Karpas-422 (cell line): ENCODE results near the gene IPPK. TPM values are rescaled to one million over a fixed set of nuclear protein-coding genes. Genes with fewer than 3 reads are reported as not detected.
A peak's percentile ranks its signal among the peaks of the same experiment; 100 is the strongest.

Experiments used
- DNase-seq: peaks from one replicate; pipeline ENCODE4 v3.0.0-alpha.2; 2015
- H2AFZ ChIP-seq: fragments of 200-600 bp; sonication (generic); 2 replicates; pipeline ENCODE4 v1.6.1; 2014; ENCODE audit warnings: antibody characterized with exemption, low read length, mixed read lengths
- H3K27ac ChIP-seq: fragments of 200-600 bp; sonication (generic); 2 replicates; pipeline ENCODE4 v1.5.1; 2014; ENCODE audit warnings: mild to moderate bottlenecking, low read length, moderate library complexity
- H3K27me3 ChIP-seq: fragments of 200-600 bp; sonication (generic); 2 replicates; pipeline ENCODE4 v1.6.1; 2014; ENCODE audit warnings: low read length, mixed read lengths
- H3K36me3 ChIP-seq: fragments of 200-600 bp; sonication (generic); 2 replicates; pipeline ENCODE4 v1.6.1; 2014; ENCODE audit warnings: low read length, mixed read lengths; ENCODE audit not compliant: insufficient read depth
- H3K4me1 ChIP-seq: fragments of 200-600 bp; sonication (generic); 2 replicates; pipeline ENCODE4 v1.6.1; 2014; ENCODE audit warnings: mild to moderate bottlenecking, low read length, mixed read lengths
- H3K4me2 ChIP-seq: fragments of 200-600 bp; sonication (generic); 2 replicates; pipeline ENCODE4 v1.6.1; 2014; ENCODE audit warnings: low read length, low read depth, mild to moderate bottlenecking; ENCODE audit not compliant: poor library complexity, severe bottlenecking
- H3K4me3 ChIP-seq: fragments of 200-600 bp; sonication (generic); 2 replicates; pipeline ENCODE4 v1.5.1; 2014; ENCODE audit warnings: mild to moderate bottlenecking, antibody characterized with exemption, low read length, mixed read lengths
- H3K79me2 ChIP-seq: fragments of 200-600 bp; sonication (generic); 2 replicates; pipeline ENCODE4 v1.6.1; 2014; ENCODE audit warnings: mild to moderate bottlenecking, low read length, mixed read lengths
- H3K9ac ChIP-seq: fragments of 200-600 bp; sonication (generic); 2 replicates; pipeline ENCODE4 v1.6.0; 2014; ENCODE audit warnings: low read length
- H3K9me2 ChIP-seq: fragments of 200-600 bp; sonication (generic), shearing (Covaris generic); replicated peaks from 2 replicates; pipeline ENCODE4 v1.6.0; 2014; ENCODE audit warnings: mild to moderate bottlenecking, low read length, moderate library complexity; ENCODE audit not compliant: insufficient read depth
- H3K9me3 ChIP-seq: fragments of 300-700, 200-600 bp; sonication (generic); 2 replicates; pipeline ENCODE4 v1.6.1; 2014; ENCODE audit warnings: low read length, mixed read lengths
- H4K20me1 ChIP-seq: fragments of 200-600 bp; sonication (generic); 2 replicates; pipeline ENCODE4 v1.6.1; 2014; ENCODE audit warnings: mild to moderate bottlenecking, antibody characterized with exemption, low read length, low read depth; ENCODE audit not compliant: insufficient read depth
- total RNA-seq: library from RNA; depleted of rRNA; stranded (reverse); fragments of >200 nt; shearing (Covaris generic); gene quantifications from 2 replicates; pipeline ENCODE4 v1.2.3, GENCODE V29; 2014; ENCODE audit warnings: low replicate concordance; rRNA removed

IPPK gene
- total RNA-seq: 10.5 and 18.3 TPM in 2 replicates

GRCh38 chr9:92669890-92670708, at the start of gene IPPK:
Gene IPPK, minus strand, starts transcription at chr9:92670131. Its CDS starts 143 bp downstream, at chr9:92669988.
- peaks cover 62% of the 10 kb centered on the region for H3K79me2 ChIP-seq
- no peaks in the 10 kb centered on the region for H3K9me2 ChIP-seq
- H4K20me1 ChIP-seq: no peaks in the 10 kb centered on the region
- peak within 1 kb of the TSS; percentile 63 for H3K27ac ChIP-seq
- H3K9me3 ChIP-seq: no peaks in the 10 kb centered on the region
- H3K36me3 ChIP-seq: 0 out of 2 replicates have a peak, but pooled peaks cover 5% of the 10 kb centered on the region
- peak; percentile 99 for DNase-seq
- H3K27me3 ChIP-seq: no peaks in the 10 kb centered on the region
- H3K9ac ChIP-seq: peak within 1 kb of the TSS; percentile 92
- H3K4me2 ChIP-seq: peak within 1 kb of the TSS; percentile 86
- peak within 1 kb of the TSS; percentile 92 for H3K4me3 ChIP-seq
- H2AFZ ChIP-seq: no peak within 1 kb of the TSS; the same call in 1 of the 2 replicates
- peaks cover 22% of the 10 kb centered on the region for H3K4me1 ChIP-seq

DNA sequence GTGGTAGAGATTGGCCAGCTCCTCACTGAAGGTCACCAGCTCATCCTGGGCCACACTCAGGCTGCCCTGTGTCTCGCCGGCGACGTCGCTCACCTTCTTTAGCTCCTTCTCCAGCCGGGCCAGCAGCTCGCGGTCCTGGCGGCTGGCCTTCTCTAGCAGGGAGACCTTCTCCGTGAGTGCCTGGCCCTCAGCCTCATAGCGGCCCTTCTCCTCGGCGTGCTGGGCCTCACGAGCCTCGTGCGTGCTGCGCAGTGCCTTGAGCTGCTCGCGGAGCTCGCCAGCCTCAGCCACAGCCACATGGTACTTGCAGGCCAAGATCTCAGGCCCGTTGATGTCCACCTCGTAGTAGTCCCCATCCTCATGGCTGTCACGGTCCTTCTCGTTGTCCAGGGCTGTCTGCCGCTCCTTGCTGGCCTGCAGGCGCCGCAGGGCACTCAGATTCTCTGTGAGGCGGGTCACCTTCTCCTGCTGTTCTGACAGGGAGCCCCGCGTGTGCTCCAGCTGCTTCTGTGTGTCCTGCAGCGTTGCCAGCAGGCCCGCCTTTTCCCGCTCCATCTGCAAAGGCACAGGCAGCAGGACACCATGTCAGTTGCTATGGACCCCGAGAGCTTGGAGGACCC, 49.2 kb upstream of the IPPK start:
- Histone ChIP-seq H3K27me3 (no peaks in the 10 kb centered on the region), H3K36me3 (peaks cover 32% of the 10 kb centered on the region), H3K4me2 (no peak overlapping the region), H3K79me2 (peaks cover 39% of the 10 kb centered on the region), H3K4me1 (peaks cover 65% of the 10 kb centered on the region), H3K9me3 (no peaks in the 10 kb centered on the region), H4K20me1 (no peaks in the 10 kb centered on the region), H3K4me3 (no peak overlapping the region), H2AFZ (no peak overlapping the region), H3K9me2 (no peaks in the 10 kb centered on the region), H3K9ac (no peak overlapping the region), H3K27ac (no peak overlapping the region)
- no peak for DNase-seq

DNA sequence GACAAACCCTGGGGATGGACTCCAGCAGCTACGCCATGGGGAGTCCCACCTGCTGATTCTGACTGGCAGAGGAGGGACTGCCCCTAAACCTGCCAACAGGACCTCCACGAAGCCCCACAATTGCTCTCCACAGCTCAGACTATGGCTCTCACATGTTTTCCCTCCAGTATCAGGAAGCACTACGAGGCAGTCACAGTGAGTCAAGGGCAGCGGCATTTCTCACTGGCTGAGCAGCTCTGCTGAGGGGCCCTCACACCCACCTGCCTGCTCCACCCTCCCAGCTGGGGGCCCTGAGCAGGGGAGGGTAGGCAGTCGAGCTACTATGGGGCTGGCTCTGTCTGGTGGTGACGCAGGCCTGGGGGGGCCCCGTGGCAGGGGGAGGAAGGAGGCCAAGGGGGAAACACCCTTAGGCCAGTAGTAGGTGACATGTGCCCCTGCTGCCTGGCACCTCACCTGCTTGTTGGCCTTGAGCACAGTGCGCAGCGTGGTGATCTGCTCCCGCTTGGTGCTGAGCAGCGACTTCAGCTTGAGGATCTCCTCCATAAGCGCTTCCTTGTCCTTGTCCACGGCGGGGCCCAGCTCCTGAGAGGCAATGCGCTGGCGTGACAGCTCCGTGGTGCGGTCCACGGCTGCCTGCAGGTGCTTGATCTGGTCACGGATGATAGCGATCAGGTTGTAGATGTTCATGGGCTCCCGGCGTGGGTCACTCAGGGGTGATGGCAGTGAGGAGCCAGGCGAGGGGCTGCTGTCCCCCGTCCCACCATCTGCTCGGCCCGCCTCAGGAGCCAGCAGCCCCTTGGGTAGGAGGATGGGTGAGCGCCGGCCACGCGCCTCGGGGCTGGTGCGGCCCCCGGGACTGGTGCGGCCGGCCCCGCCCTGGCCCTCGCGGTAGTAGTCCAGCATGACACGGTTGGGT, 48.4 kb upstream of the IPPK start:
- no peaks in the 10 kb centered on the region for H4K20me1 ChIP-seq
- H3K4me2 ChIP-seq: peak overlapping the region; percentile 61
- H3K27ac ChIP-seq: peak overlapping the region; percentile 87
- H2AFZ ChIP-seq: no peak overlapping the region
- H3K4me3 ChIP-seq: no peak overlapping the region; the same call in 1 of the 2 replicates
- peak; percentile 58 for DNase-seq
- no peaks in the 10 kb centered on the region for H3K9me2 ChIP-seq
- H3K36me3 ChIP-seq: peaks cover 32% of the 10 kb centered on the region
- H3K9ac ChIP-seq: peak overlapping the region; percentile 62
- peaks cover 31% of the 10 kb centered on the region for H3K79me2 ChIP-seq
- H3K4me1 ChIP-seq: peaks cover 57% of the 10 kb centered on the region
- no peaks in the 10 kb centered on the region for H3K27me3 ChIP-seq
- no peaks in the 10 kb centered on the region for H3K9me3 ChIP-seq

DNA sequence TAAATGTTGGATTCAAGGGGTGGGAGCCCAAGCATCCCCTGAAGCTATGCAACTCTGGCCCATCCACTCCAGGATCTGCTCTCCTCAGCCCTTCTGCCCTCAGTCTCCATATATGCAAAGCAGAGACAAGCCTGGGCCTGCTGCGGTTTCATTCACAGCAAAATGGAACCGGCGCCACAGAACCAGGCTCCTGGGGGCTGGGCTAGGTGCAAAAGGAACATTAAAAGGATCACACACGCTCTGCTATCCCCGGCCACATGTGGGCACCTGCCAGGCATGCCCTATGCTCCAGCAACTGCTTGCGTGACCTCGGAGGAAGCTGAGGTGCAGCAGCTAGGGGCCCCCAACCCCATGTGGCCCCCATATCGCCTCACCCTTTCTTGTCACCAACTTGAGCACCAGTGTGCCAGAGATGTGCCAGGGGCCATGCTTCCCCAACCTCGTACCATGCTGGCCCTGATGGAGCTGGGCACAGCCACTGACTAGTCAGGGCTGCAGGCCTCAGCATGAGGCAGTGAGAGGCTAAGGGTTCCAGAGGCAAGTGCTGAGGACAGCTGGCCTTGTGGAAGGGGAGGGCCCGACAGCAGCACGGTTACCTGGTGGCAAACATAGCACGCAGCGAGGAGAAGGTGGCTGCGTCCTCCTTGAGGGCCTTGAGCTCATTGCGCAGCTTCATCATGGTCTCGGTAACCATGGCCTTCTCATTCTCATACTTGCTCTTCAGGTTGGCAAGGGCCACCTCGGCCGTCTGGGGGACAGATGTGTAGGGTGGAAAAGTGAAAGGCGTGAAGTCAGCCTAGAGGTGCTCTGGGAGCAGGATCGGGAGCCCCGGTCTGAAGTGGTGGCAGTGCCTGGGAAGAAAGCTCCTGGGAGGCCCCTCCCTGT, 47.5 kb upstream of the IPPK start:
- H3K4me1 ChIP-seq: peaks cover 48% of the 10 kb centered on the region
- peaks cover 34% of the 10 kb centered on the region for H3K79me2 ChIP-seq
- H2AFZ ChIP-seq: no peak overlapping the region
- no peaks in the 10 kb centered on the region for H4K20me1 ChIP-seq
- peak overlapping the region; percentile 61 for H3K4me2 ChIP-seq
- peak; percentile 77 for DNase-seq
- no peaks in the 10 kb centered on the region for H3K9me3 ChIP-seq
- peak overlapping the region; percentile 87 for H3K27ac ChIP-seq
- peak overlapping the region; percentile 62 for H3K9ac ChIP-seq
- H3K27me3 ChIP-seq: no peaks in the 10 kb centered on the region
- H3K4me3 ChIP-seq: peak overlapping the region; percentile 47; the same call in 1 of the 2 replicates
- H3K36me3 ChIP-seq: peaks cover 32% of the 10 kb centered on the region
- H3K9me2 ChIP-seq: no peaks in the 10 kb centered on the region

GRCh38 chr9:92716557-92716956, 46.6 kb upstream of the IPPK start:
- H3K9me2 ChIP-seq: no peaks in the 10 kb centered on the region
- no peaks in the 10 kb centered on the region for H3K9me3 ChIP-seq
- peak overlapping the region; percentile 61 for H3K4me2 ChIP-seq
- peaks cover 27% of the 10 kb centered on the region for H3K36me3 ChIP-seq
- no peaks in the 10 kb centered on the region for H4K20me1 ChIP-seq
- H3K27me3 ChIP-seq: no peaks in the 10 kb centered on the region
- DNase-seq: peak; percentile 93
- H2AFZ ChIP-seq: no peak overlapping the region
- H3K79me2 ChIP-seq: peaks cover 31% of the 10 kb centered on the region
- peak overlapping the region; percentile 47; the same call in 1 of the 2 replicates for H3K4me3 ChIP-seq
- peak overlapping the region; percentile 87 for H3K27ac ChIP-seq
- peaks cover 39% of the 10 kb centered on the region for H3K4me1 ChIP-seq
- peak overlapping the region; percentile 62 for H3K9ac ChIP-seq

DNA sequence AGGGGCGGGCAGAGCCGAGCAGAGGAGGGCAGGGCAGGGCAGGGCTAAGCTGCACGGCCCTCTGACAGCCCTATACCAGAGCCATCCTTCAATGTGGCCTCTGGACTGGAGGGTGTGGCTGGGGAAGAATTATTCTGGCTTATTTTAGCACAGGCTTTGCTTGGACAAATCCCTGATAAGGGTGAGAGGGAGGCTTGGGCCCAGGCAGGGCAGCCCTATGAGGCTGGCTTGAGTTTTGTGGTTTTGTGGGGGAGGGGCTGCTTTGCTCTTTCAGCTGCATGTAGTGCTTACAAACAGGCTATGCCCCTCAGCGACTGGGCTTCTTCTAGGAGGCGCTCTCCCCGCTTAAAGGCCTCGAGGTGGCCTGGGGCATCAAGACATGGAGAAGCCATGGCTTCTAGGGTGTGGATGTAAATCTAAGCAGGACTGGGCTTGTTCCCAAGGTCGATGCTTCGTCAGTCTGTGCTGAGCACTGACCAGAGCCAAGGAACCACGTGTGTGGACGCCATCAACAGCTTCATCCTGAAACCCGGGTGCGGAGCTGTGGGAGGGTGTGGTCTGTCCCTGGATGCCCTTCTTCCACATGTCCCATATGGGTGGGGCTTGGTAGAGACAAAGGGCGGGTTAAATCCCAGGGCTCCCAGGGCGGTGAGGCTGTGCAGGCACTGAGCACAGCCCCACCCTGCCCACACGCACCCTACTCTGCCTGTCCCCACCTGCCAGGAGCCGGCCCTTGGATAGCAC, 45.7 kb upstream of the IPPK start:
- H3K27ac ChIP-seq: no peak overlapping the region
- H2AFZ ChIP-seq: no peak overlapping the region
- no peaks in the 10 kb centered on the region for H4K20me1 ChIP-seq
- DNase-seq: no peak
- no peaks in the 10 kb centered on the region for H3K27me3 ChIP-seq
- H3K4me1 ChIP-seq: peaks cover 31% of the 10 kb centered on the region
- no peak overlapping the region for H3K4me2 ChIP-seq
- H3K79me2 ChIP-seq: peaks cover 34% of the 10 kb centered on the region
- no peak overlapping the region for H3K9ac ChIP-seq
- H3K4me3 ChIP-seq: no peak overlapping the region
- H3K36me3 ChIP-seq: peaks cover 25% of the 10 kb centered on the region
- H3K9me3 ChIP-seq: no peaks in the 10 kb centered on the region
- no peaks in the 10 kb centered on the region for H3K9me2 ChIP-seq
